CD4-positive, alpha-beta T cell treated with Interleukin-10 for 1 hour (primary cell): ENCODE data around the gene SH3TC1.
A peak's percentile ranks its signal among the peaks of the same experiment; 100 is the strongest.

ENCODE experiments used
- DNase-seq: peaks from one replicate; pipeline ENCODE4 v3.0.0-alpha.2; 2020

SH3TC1 gene

DNA sequence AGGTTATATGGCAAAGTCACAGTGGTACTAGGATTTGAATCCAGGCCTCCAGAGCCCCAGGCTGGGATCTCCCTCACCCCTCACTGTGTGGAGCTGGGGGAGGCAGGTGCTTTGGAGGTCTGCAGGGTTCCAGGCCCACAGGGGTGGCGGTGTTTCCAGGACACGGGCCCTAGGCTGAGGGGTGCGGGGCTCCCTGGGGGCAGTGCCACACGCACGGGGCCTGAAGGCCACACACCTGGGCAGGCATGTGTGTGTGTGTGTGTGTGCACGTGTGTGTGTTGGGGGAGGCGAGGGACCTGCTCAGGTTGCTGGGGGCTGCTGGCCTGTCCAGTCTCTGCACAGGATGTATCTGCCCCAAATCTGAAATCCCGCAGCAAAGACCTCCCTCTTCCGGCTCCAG, 18.8 kb downstream of the SH3TC1 start:
- no peak for DNase-seq

- no peak for DNase-seq
These were observed 19.4 kb downstream of the SH3TC1 start for GRCh38 chr4:8218371-8219031.

DNA sequence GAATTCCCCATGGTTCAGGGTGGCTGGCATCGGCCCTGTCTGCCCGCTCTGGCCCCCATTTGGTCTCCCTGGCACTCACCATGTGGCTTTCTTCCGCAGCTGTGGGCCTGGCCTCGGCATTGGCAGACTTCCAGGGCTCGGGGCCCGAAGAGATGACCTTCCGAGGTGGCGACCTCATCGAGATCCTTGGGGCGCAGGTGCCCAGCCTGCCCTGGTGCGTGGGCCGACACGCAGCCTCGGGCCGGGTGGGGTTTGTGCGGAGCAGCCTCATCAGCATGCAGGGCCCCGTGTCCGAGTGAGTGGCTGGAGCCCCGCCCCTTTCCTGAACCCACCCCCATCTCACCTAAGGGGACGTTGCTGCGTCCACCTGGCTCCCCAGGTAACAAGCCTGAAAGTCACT, 20.1 kb downstream of the SH3TC1 start:
- no peak for DNase-seq

DNA sequence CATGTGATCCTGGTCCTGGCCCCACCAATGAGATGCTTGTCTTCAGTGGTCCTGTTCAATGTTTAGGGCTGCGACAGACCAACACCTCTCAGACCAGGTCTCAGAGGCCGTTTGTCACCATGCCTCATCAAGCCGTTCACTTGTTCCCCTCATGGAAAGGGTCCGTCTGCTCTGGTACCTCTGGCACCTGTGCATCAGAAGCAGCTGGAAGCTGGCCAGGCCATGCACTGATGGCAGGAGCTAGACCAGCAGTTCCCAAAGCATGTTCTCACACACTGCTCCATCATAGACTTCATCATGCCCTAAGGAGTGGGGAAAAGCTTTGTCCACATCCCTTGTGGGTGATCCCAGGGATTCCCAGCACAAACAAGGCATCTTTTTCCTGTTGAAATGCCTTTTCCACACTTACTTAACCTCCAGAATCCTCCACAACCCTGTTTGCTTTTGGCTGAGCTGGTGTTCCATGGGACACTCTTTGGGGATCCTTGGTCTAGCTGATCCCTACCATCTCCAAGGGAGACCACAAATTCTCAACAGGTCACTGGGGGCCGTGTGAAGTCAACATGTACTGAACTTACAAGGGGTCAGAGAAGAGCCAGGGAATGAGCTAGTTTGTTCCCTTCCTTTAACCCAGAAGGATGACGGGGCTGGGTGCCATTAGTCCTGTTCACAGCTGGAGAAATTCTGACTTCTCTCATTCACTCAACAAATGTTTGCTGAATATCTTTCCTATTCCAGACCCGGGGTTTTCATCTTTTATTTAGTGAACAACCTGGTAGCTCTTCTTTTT, 21.8 kb downstream of the SH3TC1 start:
- DNase-seq, result no peak

GRCh38 chr4:8221476-8221875, 22.4 kb downstream of the SH3TC1 start:
- DNase-seq, result peak; percentile 45

DNA sequence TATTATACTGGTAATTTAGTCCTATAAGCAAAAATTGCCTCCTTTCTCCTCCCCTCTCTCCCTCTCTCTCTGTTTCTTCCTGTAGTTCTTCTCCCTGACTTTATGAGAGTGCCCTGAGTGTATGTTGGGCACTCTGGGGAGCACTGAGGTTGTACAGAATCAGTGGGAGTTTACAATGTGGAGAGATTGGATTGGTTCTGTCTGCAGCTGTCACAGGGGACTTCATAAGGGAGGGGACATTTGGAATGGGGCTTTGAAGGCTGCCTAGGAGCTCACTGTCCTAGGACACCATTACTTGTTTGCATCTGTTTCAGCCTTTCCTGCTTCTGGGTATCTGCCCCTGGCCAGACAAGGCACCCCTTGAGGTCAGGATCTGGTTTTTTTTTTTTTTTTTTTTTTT, 22.9 kb downstream of the SH3TC1 start:
- DNase-seq, result no peak

GRCh38 chr4:8222609-8223388, 23.7 kb downstream of the SH3TC1 start:
- no peak for DNase-seq

DNA sequence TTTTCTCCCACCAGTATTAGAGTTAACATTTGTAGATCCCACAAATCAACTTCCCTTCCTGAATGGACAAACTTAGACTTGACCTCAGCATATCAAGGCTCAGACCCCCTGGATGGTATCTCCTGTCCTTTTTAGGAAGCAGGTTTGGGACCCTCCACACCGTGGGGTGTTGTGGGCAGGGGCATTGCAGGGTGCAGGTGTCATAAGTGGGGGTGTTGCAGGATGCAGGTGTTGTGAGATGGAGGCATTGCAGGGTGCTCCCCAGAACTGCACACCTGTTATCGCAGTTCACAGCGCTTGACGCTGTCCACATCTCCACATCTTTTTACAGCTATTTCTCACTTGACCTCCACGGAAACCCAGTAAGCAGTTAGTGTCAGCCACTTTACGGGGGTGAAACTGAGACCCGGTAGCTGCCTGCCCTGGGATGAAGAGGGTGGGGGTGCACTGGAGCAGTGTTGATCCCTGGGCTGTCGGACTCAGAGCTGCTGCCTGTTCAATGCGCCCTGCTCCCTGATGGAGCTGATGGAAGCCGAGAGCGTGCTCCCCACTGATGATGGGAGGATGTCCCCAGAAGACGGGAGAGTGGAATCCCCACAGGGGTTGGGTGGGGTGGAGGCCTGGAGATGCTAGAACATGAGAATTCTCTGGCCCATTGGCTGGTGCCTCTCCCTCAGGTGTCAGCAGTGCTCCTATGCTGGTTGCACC, 25.3 kb downstream of the SH3TC1 start:
- no peak for DNase-seq

- DNase-seq, result no peak
These were observed 26.0 kb downstream of the SH3TC1 start for GRCh38 chr4:8224975-8225625.

GRCh38 chr4:8225706-8226443, 26.8 kb downstream of the SH3TC1 start:
- DNase-seq, result no peak

DNA sequence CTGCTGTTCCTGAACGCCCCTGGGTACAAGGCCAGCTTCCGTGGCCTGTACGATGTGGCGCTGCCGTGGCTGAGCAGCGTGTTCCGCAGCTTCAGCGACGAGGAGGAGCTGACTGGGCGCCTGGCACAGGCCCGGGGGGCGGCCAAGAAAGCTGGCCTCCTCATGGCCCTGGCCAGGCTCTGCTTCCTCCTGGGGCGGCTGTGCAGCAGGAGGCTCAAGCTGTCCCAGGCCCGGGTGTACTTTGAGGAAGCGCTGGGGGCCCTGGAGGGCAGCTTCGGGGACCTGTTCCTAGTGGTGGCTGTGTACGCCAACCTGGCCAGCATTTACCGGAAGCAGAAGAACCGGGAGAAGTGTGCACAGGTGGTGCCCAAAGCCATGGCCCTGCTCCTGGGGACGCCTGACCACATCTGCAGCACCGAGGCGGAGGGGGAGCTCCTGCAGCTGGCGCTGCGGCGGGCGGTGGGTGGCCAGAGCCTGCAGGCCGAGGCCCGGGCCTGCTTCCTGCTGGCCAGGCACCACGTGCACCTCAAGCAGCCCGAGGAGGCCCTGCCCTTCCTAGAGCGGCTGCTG, 28.2 kb downstream of the SH3TC1 start:
- no peak for DNase-seq

GRCh38 chr4:8227771-8228318, 28.8 kb downstream of the SH3TC1 start:
- DNase-seq, result no peak

GRCh38 chr4:8228319-8229250, 29.5 kb downstream of the SH3TC1 start:
- DNase-seq, result peak; percentile 69

DNA sequence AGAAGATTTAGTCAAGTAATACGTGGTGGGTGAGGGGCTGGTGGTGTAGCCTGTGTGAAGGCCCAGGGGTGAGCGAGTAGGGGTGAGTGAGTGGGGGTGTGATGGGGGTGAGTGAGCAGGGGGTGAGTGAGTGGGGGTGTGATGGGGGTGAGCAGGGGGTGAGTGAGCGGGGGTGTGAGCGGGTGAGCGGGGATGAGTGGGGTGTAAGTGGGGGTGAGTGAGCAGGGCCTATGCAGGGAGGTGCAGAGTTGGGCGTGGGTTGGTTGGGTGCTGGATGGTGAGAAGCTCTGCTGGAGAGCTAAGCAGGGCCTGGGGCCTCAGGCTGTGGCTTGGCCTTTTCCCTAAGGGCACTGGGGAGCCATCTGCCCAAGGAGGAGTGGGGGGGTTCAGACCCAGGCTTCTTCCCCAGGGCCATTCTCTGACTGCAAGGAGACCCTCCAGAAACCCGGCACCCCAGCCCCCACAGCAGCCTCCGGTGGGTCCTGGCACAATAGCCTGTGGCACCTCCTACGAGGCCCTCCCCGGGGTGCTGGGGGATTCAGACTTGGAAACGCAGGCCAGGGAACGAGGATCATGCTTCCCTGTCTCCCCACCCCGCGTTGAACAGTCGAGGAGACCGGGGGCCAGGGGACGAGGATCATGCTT, 30.4 kb downstream of the SH3TC1 start:
- no peak for DNase-seq

GRCh38 chr4:8230033-8230432, 30.9 kb downstream of the SH3TC1 start:
- DNase-seq, result no peak

GRCh38 chr4:8230891-8231290, 31.8 kb downstream of the SH3TC1 start:
- DNase-seq, result no peak

DNA sequence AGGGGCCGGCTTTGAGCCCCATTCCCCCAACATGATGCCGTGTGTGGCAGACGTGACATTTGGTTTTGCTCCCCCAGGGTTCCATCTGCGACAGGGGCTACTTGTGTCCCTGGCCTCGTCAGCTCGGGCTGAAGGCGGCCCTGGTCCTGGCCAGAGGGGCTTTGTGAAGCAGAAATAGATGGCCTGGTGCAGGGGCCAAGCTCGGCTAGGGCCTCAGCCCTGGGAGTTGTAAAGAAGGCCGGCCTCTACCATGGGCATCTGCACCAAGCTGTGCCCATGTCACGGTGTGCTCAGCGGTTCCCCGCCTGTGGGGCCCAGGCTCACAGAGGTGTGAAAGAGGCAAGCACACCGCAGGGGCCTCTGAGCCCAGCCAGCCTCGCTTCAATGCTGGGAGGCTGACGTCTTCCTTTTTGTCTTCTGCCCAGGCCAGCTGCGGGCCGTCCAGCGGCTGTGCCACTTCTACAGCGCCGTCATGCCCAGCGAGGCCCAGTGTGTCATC, 32.5 kb downstream of the SH3TC1 start:
- DNase-seq, result no peak

- no peak for DNase-seq
These were observed 33.7 kb downstream of the SH3TC1 start for GRCh38 chr4:8232748-8233147.
